Body of pancreas (tissue), 4 donors: ENCODE measurements around the gene ACTL10. TPM values are rescaled to one million over a fixed set of nuclear protein-coding genes. Genes with fewer than 3 reads are reported as not detected.

Experiments used
- ATAC-seq: fragments of 150-250 bp; one replicate; pipeline ENCODE4 v1.9.1; 2016
- DNase-seq, 4 donors: peaks; one replicate each; pipeline ENCODE4 v3.0.0-alpha.2; 2019
- H3K27ac ChIP-seq, 4 donors: fragments of 200-600 bp; sonication (generic); 1 replicate in 3 of 4; 2 replicates in 1 of 4; pipeline versions ENCODE4 v1.5.1 to v1.6.1; 2016 to 2019; ENCODE audit warnings: mild to moderate bottlenecking in 1 of 4, mixed read lengths in 1 of 4, moderate library complexity in 1 of 4
- H3K27me3 ChIP-seq, 2 donors: fragments of 200-600 bp; sonication (generic); one replicate each; pipeline ENCODE4 v1.6.0; 2016; ENCODE audit warnings: mild to moderate bottlenecking in 1 of 2
- H3K36me3 ChIP-seq, 2 donors: fragments of 200-600 bp; sonication (generic); replicated peaks in 1 of 2; 2 replicates each; pipeline ENCODE4 v1.5.1; 2016; ENCODE audit warnings: low read depth in 2 of 2; ENCODE audit not compliant: insufficient read depth in 1 of 2
- H3K4me1 ChIP-seq: fragments of 200-600 bp; sonication (generic); one replicate; pipeline ENCODE4 v1.6.0; 2016
- H3K4me3 ChIP-seq, 2 donors: fragments of 200-600 bp; sonication (generic); 1 replicate in 1 of 2; 2 replicates in 1 of 2; pipeline ENCODE4 v1.5.1; 2016 to 2019
- H3K9me3 ChIP-seq, 3 donors: fragments of 200-600 bp; sonication (generic); 1 replicate in 2 of 3; 2 replicates in 1 of 3; pipeline ENCODE4 v1.5.1; 2016
- CTCF ChIP-seq, 7 experiments: fragments of 450-650 bp in 4 of 7; fragments of 200-600 bp in 3 of 7; sonication (generic) in 3 of 7; IDR thresholded peaks; one replicate each; pipeline ENCODE4 v1.5.1; 2016 to 2019; ENCODE audit warnings: antibody characterized with exemption in 7 of 7
- POLR2A ChIP-seq, 3 donors: fragments of 450-650 bp; IDR thresholded peaks; one replicate each; pipeline ENCODE4 v1.6.1; 2016; ENCODE audit warnings: antibody characterized with exemption in 3 of 3, mild to moderate bottlenecking in 2 of 3
- WGBS, 2 donors: methylation state at CpG; one replicate each; pipeline ENCODE4 v1.1.5; 2017; 5-methylcytosine and 5-hydroxymethylcytosine counted together
- intact Hi-C: fragments of 100-400 bp; cut with DNase I; formaldehyde crosslinking; loops from one replicate; pipeline ENCODE4 v1.15.1; 2023
- total RNA-seq, 2 donors: library from RNA; depleted of rRNA; stranded (reverse); fragments of >200 nt; gene quantifications; one replicate each; pipeline ENCODE4 v1.1.0, GENCODE V29; 2016

Gene ACTL10
- total RNA-seq, 2 donors from 2014 or later, result 4.0 to 4.9 TPM

GRCh38 chr20:33664085-33664761 lies 2.5 kb upstream of the ACTL10 start:
- peaks cover 0 to 3% of the 10 kb centered on the region in 2 donors for H3K36me3 ChIP-seq
- no peaks in the 10 kb centered on the region for H3K27me3 ChIP-seq
- peak overlapping the region; percentile 60 to 91 (median 88) for H3K27ac ChIP-seq
- ATAC-seq (no peak), DNase-seq (no peak)
- no peak for TF ChIP-seq POLR2A (IDR thresholded peaks at IDR 0.05)
- peaks cover 46% of the 10 kb centered on the region for H3K4me1 ChIP-seq
- 35 to 87% methylated on average over 3 to 9 of the region's 9 CpGs for WGBS, 2 donors
- H3K9me3 ChIP-seq, result no peaks in the 10 kb centered on the region
- intact Hi-C loops, result no loop called here
- peak overlapping the region; percentile 51 to 61 for H3K4me3 ChIP-seq

GRCh38 chr20:33664762-33665144 lies 2.0 kb upstream of the ACTL10 start:
- H3K27me3 ChIP-seq, result no peaks in the 10 kb centered on the region
- no peak overlapping the region for H3K4me3 ChIP-seq
- DNase-seq (no peak), ATAC-seq (no peak)
- TF ChIP-seq CTCF (IDR thresholded peaks at IDR 0.05) (no peak), POLR2A (IDR thresholded peaks at IDR 0.05) (no peak)
- intact Hi-C loops, result no loop called here
- H3K27ac ChIP-seq, result no peak overlapping the region
- H3K9me3 ChIP-seq, result no peaks in the 10 kb centered on the region
- H3K4me1 ChIP-seq, result peaks cover 46% of the 10 kb centered on the region
- 92 to 100% methylated on average over 1 to 2 of the region's 2 CpGs for WGBS, 2 donors
- H3K36me3 ChIP-seq, result peaks cover 0 to 3% of the 10 kb centered on the region in 2 donors

GRCh38 chr20:33667245-33667675 lies 517 bp downstream of the ACTL10 start:
- ATAC-seq, result peak; percentile 23
- peak; percentile 71 to 84 (median 76) for DNase-seq
- H3K9me3 ChIP-seq, result no peaks in the 10 kb centered on the region
- H3K36me3 ChIP-seq, result peaks cover 0 to 3% of the 10 kb centered on the region in 2 donors
- H3K27me3 ChIP-seq, result no peaks in the 10 kb centered on the region
- peaks cover 50% of the 10 kb centered on the region for H3K4me1 ChIP-seq
- intact Hi-C loops, result no loop called here
- WGBS, 2 donors, result 15% methylated on average over 54 of the region's 55 CpGs; no CpG with 5 or more reads in 1 of the 2 donors
- TF ChIP-seq POLR2A (IDR thresholded peaks at IDR 0.05), result no peak
- no peak for TF ChIP-seq CTCF (IDR thresholded peaks at IDR 0.05)
- peak overlapping the region; percentile 87 to 93 (median 90) for H3K27ac ChIP-seq
- peak overlapping the region; percentile 45 to 48 for H3K4me3 ChIP-seq

GRCh38 chr20:33667676-33668465 lies 1.1 kb downstream of the ACTL10 start:
- ATAC-seq (peak; percentile 58), DNase-seq (peak; percentile 83 to 89 (median 86))
- 0 to 9% methylated on average over 3 to 46 of the region's 47 CpGs for WGBS, 2 donors
- H3K4me3 ChIP-seq, result peak overlapping the region in 1 of 2 donors; percentile 48
- intact Hi-C loops, result no loop called here
- no peaks in the 10 kb centered on the region for H3K27me3 ChIP-seq
- TF ChIP-seq CTCF (IDR thresholded peaks at IDR 0.05) (peak; percentile 89 to 98 (median 92)), POLR2A (IDR thresholded peaks at IDR 0.05) (peak in 1 of 3 donors; percentile 18)
- peaks cover 0 to 3% of the 10 kb centered on the region in 2 donors for H3K36me3 ChIP-seq
- H3K9me3 ChIP-seq, result no peaks in the 10 kb centered on the region
- peaks cover 52% of the 10 kb centered on the region for H3K4me1 ChIP-seq
- peak overlapping the region; percentile 87 to 93 (median 90) for H3K27ac ChIP-seq

GRCh38 chr20:33668466-33669155 lies 1.9 kb downstream of the ACTL10 start:
- ATAC-seq (no peak), DNase-seq (no peak)
- Histone ChIP-seq H3K27ac (peak overlapping the region in 2 of 4 donors; percentile 89 to 93), H3K4me1 (peaks cover 55% of the 10 kb centered on the region), H3K27me3 (no peaks in the 10 kb centered on the region), H3K36me3 (peaks cover 0 to 3% of the 10 kb centered on the region in 2 donors), H3K9me3 (no peaks in the 10 kb centered on the region), H3K4me3 (no peak overlapping the region)
- intact Hi-C loops, result no loop called here
- TF ChIP-seq CTCF (IDR thresholded peaks at IDR 0.05) (no peak), POLR2A (IDR thresholded peaks at IDR 0.05) (no peak)
- WGBS, 2 donors, result 71 to 84% methylated on average over 5 to 13 of the region's 13 CpGs
